T follicular helper cell (primary cell): ENCODE results near the gene UNC79.
"Not testable (repeated sequence)": the region's sequence is repeated elsewhere in the genome, so short reads cannot be mapped to it uniquely, and the experiment has no call there.

Source experiments
- DNase-seq: peaks from one replicate; pipeline ENCODE4 v3.0.0-alpha.2; 2020; ENCODE audit warnings: low read depth

Gene UNC79

DNA sequence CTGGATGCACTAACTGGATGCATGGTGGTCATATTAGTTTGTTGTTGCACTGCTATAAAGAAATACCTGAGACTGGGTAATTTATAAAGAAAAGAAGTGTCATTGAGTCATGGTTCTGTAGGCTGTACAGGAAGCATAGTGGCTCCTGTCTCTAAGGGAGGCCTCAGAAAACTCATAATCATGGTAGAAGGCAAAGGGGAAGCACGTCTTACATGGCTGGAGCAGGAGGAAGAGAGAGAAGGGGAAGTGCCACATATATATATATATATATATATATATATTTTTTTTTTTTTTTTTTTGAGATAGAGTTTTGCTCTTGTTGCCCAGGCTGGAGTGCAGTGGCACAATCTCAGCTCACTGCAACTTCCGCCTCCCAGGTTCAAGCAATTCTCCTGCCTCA, 62.9 kb downstream of the UNC79 start:
- not testable (repeated sequence) for DNase-seq

DNA sequence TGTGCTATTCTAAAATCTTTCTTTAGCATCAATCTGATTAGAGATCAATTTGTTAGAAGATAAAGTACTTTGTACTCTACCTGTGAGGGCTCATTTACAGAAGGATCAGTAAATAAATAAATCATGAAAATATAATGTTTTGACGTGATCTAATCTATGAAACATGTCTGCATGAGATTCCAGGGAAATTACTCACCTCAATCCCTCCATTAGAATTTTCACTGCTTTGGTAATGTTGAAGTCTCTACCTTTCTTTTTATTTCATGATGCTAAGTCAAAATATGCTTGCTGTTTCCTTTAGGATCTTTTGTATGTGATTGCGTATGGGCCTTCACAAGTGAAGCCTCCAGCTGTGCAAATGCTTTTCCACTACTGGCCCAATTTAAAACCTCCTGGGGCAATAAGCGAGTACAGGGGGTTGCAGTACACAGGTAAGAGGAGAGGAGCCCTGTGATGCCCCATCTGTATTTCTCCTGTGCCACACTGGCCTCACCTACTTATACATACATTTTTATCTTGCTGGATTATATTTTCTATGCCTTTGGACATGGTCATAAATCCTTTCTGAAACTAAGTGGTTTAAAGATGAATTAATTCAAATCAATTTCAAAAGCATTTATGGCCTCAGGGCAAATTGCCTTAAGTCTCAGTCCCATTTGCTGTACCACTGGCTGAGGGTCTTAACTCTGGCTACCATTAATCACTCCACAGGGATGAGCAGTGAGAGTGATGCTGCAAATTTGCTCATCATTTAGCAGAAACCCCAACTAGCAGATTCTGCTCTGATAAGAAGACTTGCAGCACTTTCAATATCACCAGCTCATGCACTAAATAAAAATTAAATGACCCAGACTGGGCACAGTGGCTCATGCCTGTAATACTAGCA, 66.4 kb downstream of the UNC79 start:
- DNase-seq = no peak

DNA sequence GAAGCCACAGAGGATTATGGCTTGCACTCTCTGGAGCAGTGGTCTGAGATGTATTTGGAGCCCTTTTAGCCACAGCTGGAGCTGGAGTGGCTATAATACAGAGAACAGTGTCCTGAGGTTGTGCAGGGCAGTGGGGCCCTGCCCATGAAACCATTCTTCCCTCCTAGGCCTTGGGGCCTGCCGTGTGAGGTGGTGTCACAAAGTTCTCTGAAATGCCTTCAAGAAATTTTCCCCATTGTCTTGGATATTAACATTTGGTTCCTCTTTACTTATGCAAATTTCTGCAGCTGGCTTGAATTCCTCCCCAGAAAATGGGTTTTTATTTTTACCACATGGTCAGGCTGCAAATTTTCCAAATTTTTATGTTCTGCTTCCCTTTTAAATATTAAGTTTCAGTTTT, 79.3 kb downstream of the UNC79 start:
- no peak for DNase-seq

DNA sequence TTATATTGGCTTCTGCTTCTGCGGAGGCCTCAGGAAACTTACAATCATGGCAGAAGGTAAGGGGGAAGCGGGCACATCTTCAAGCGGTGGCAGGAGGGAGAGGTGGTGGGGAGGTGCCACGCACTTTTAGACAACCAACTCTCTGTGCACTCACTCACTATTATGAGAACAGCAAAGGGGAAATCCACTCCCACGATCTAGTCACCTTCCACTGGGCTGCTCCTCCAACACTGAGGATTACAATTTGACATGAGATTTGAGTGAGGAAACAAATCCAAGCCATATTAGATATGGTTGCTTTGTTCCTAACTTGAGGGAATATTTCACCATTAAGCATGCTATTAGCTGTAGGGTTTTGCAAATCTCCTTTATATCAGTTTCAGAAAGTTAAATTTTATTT, 80.3 kb downstream of the UNC79 start:
- DNase-seq = no peak

DNA sequence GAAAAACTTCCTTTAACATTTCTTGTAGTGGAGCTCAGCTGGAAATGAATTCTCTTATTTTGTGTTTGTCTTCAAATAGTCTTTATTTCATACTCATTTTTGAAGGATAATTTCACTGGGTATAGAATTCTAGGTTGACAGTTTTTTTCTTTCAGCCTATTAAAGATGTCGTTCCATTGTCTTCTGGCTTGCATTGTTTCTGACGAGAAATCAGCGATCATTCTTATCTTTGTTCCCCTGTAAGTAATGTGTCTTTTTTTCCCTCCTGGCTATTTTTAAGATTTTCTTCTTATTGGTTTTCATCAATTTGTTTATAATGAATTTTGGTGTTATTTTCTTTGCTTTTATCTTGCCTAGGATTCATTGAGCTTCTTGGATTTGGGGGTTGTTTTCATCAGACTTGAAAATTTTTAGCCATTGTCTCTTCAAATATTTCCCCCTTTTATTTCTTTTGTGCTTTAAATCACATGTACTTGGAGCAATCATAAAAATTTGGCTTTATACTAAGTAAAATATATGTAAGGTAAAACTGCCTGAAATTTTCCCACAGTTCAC, 89.4 kb downstream of the UNC79 start:
- no peak for DNase-seq

DNA sequence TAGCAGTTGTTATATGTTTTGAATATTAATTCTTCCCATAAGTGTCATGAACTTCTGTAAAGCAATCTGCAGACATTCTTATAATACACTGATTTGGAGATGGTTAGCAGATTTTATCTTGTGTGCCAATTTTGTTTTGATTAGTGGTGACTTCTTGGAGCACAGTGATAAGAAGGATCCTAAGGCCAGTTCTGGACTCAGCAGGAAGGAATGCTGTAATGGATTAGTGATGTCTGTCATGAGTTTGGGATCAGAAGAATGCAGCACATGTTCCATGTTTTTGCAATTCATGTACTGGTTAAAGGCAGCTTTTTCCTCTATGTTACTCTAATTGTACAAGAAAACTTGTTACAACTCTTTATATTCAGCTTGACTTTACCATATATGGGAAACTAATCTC, 91.5 kb downstream of the UNC79 start:
- DNase-seq = no peak

DNA sequence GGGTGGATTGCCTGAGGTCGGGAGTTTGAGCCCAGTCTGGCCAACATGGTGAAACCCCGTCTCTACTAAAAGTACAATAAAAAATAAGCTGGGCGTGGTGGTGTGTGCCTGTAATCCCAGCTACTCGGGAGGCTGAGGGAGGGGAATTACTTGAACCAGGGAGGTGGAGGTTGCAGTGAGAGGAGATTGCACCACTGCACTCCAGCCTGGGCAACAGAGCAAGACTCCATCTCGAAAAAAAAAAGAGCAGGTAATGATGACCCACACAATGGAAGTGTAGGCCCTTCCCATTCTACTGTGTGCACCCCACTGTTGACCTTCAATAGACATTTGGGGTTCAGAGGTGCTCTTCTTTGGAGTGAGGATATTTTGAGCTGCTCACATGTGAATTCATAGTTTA, 94.5 kb downstream of the UNC79 start:
- DNase-seq = not testable (repeated sequence)

DNA sequence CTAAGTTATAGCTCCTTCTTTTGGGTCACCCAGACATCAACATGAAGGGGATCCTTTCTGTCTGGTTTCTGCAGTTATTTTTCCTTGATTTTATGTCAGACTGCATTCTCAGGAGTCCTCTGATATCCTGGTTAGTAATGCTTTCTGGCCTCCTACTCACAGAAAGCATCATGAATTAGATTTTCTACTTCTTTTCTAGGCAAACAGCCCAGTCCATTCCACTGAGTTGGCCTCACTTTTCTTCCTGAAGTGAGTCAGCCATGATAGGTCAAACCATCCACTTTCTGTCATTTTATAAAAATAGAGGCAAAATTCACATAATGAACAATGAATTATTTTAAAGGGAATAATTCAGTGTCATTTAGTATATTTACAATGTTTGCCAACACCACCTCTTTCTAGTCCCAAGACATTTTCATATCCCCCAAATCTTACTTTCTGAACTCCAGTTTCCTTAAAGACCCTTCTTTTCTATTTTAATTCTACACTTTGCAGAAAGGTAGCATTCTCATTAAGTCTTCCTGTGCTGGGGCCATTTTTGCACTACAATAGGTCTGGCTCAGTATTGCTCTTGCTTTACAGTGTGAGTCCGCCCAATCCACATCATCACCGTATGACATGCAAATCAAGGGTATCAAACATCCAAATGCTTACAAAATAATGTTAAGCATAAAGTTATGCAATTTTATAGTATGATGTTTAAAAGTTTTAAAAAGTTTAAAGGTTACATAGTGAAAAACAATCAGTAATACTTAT, 95.1 kb downstream of the UNC79 start:
- no peak for DNase-seq

DNA sequence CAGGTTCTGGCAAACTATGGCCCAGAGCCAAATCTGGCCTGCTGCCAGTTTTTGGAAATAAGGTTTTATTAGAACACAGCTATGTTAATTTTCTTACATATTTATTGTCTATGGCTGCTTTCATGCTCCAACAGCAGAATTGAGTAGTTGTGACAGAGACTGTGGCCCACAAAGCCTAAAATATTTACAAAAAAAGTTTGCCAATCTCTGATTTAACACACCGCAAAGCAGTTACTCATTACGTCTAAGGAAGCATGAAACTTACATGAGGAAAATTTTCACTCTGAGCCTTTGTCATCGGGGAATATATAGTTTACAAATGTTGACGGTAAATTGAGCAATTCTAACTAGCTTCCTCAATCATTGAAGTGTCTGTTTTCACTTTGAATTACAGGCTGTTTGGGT, 96.5 kb downstream of the UNC79 start:
- DNase-seq = no peak

DNA sequence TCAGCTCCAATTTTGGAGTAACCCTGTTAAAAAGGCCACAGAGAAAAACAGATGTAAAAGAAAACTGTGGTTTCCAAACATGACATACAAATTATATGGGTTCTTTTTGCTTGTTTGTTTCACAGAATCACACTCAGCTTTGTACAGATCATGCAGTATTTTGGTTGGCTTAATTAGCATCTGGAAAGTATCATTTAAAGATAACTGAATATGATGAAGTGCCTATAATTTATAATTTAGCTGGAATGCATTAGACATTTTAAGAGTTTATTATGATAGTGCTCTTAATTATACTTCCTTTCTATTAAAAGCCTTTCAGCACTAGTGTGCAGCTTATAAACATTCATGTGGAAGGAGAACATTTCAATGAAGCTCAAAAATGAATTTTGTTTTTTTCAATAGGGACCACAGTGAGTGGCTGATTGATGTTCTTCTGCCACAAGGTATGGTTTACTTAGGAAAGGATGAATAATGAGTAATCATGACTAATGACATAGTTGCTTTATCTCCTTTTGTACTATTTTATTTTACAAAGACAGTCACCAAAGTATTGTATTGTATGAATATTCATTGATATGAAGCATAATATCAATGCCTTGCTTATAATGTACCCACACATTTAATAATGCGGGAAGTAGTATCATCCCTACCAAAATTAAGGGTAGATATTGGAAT, 98.3 kb downstream of the UNC79 start:
- no peak for DNase-seq

DNA sequence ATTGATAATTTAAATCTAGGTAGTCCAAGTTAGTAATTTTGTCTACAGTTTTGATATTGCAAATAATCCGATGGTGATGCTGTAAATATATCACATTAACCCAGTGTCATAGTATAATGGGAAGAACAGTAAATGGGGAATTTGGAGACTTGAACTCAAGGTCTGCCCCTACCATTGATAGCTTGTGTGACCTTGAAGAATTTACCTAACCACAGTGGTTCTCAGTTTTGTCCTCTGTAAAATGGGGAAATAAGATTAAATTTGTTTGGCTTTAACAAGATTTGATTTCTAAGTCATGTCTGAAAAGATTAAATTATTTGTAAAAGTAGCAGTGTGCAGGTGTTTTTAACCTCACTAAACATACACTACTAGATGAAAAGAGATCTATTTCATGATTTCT, 100.9 kb downstream of the UNC79 start:
- no peak for DNase-seq

DNA sequence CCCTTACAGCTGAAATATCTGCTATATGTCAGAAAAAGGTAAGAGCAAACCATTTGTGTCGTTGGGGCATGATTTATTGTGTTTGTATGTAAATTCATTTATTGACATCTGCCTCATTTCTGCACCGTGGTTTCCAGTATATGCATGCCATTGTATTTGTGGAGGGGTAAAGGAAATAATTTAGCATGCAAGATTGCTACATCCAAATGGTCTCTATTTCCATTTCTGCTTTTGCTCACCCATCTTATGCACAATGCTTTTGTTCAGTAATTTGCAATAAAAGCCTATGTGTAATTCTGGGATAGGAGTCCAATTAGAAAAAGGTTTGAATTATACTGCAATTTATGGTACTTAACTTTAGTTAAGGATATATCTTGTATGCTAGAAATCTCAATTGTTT, 101.8 kb downstream of the UNC79 start:
- no peak for DNase-seq

DNA sequence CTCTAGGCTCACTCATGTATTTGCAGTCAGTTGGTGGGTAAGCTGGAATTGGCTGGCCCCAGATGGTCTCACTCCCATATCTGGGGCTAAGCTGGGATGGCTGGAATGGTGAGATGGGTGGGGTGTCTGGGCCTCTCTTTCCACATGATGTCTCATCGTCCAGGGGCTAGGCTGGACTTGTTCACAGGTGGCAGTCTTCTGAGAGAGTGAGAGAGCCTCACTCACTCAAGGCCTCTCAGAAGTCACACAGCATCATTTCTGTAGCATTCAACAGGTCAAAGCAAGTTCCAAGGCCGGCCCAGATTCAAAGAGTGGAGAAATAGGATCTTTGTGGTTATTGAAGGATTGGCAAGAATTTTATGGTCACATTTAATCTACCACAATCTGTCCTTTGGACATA, 102.7 kb downstream of the UNC79 start:
- DNase-seq = no peak

DNA sequence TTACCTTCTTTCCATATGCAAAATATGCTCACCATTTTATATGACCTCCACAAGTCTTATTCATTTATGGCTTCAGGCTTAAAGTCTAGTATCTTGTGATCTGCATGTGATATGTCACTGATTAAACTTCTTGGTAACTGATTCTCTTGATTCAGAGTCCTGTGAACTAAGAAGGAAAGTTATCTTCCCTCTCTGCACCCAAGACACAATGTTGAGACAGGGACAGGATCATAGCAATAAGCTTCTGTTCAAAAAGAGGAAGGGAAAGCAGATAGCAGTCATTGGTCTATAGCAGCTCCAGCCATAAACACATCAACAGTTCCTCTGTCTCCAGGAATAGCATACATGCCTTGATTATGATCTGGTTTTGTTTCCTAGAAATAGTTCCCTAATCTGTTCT, 103.1 kb downstream of the UNC79 start:
- no peak for DNase-seq

DNA sequence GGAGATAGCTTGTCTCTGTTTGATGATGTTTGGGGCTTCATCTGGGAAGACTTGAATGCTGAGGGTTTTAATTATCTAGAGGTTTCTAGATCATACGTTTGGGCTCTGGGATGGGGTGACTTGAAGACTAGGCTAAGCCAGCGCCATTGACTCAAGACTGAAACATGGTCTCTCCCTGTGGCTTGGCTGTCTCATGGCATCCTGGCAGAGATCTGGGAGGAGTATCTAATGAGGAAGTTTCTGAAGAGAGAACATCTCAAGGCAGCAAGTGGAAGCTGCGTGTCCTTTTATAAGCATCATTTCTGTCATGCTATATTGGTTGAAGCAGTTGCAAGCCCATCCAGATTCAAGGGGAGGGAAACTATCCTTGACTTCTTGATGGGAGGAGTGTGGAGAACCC, 104.8 kb downstream of the UNC79 start:
- DNase-seq = no peak

DNA sequence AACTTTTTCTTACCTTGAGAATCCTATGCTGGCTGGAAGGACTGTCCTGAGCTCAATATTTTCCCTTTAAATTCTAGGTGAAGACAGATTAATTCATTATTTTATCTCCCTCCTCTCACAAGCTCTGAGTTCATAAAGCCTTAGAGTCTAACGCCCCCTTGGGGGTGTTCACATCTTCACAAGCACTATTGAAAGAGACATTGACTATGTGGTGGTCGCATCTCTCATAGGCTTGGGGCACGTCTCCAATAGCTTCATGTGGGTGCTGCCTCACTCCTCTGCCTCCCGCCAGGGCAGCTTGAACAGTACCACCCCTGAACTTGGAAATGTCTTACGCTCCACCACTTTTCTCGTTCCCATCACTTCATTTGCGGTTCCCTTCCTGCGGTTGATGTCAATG, 106.2 kb downstream of the UNC79 start:
- no peak for DNase-seq

DNA sequence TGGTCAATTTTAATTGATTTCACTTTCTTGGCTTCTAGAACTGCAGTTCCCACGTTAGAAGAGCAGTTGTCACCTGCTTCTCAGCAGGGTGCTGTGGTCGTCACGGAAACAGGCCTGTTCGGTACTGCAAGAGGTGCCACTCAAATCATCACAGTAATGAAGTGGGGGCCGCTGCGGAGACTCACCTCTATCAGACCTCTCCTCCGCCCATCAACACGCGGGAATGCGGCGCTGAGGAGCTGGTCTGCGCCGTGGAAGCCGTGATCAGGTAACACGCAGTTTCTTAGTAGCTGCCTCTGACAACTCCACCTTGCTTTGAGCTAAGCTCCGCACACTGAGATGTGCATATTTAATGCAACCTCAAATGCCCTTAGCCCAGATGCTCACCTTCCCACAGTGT, 107.2 kb downstream of the UNC79 start:
- DNase-seq = no peak

DNA sequence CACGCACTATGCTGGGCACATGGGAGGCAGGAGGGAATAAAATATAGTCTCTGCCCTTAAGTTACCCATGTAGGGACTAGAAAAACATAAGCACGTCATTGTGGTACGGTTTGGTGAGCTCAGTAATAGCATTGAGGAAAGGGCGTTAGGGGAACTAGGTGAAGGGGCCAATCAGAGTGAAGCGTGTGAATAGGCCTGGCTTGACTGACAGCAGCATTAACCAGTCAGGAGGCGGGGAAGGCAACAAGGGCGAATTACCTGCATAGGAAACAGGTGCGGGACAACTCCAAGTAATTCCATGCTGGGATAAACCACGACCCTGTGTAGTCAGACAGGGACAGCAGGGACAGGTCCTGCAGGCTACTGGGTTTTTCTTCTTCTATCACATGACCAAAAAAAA, 107.7 kb downstream of the UNC79 start:
- DNase-seq = no peak

DNA sequence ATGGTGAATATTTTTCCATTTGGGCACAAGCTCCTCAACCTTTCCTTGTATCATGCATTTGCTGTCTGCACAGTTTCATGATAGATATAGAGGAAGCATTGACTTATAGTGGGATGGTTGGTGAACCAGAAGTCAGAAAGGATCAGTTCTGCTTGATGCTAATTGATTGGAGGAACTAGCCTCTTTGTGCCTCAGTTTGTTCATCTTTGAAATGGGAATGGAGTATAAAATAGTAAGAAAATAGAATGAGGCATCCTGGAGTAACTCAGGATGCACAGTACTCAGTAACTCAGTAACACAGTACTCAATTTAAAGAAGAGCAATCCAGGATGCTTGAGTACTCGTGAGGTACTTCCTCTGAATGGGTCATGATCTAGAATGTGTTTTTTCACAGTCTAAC, 109.5 kb downstream of the UNC79 start:
- no peak for DNase-seq

DNA sequence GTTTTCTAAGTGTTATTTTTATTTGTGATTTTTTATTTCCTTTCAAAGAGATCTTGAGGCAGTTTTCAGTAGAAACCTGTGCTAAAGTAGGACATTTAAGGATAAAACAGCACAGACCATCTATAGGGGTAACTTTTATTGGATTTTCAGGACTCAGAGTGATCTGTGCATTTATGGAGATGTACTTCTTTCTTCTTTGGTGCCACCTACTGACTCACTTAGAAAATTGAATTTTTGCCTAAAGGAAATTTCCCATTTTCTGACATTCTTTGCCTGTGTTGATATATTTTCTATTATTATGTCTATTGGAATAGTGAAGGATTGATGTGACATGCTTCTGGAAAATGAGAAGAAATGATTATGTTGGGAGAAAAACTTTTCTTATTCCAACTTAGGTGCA, 113.0 kb downstream of the UNC79 start:
- DNase-seq = no peak

DNA sequence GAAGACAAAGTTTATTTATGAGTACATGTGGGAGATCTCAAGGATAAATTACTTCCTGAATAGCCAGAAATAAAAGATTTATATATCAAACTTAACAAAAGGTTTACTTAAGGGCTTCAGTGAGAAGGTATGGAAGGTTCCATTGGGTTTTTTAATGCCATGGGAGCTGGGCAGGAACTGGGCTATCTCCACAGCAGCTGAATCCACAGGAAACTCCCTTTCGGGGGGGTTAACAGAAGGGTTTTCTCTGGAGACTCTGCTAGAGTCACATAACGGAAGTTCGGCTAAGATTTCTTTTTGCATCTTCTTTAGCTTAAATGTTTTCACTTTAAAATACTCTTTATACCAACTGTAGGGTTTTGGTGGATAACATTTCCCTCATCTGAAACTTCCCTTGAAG, 113.5 kb downstream of the UNC79 start:
- no peak for DNase-seq

DNA sequence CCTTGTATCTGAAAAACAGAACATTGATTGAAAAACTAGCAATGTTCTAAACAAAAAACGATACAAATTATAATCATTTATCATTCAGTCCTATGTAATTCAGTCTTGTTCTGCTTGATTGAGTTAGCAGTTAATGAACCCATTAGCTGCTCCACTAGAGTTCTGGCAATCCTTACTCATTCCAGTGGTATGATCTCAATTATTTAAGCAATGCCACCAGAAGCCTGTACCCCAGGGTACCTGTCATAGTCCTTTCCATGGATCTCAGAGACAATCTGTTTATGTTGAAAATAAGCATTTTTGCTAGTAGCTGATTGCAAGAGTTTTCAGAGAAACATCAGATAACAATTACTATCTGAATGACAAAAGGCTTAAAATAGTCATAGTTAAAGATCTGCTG, 115.9 kb downstream of the UNC79 start:
- no peak for DNase-seq
